ENCODE results near the gene SLC45A3. TPM values are rescaled to one million over a fixed set of nuclear protein-coding genes. Genes with fewer than 3 reads are reported as not detected.
"Not testable (repeated sequence)": the region's sequence is repeated elsewhere in the genome, so short reads cannot be mapped to it uniquely, and the experiment has no call there.

SLC45A3 gene
- total RNA-seq, 1 experiment from 2014 or later: 12.3 TPM

DNA sequence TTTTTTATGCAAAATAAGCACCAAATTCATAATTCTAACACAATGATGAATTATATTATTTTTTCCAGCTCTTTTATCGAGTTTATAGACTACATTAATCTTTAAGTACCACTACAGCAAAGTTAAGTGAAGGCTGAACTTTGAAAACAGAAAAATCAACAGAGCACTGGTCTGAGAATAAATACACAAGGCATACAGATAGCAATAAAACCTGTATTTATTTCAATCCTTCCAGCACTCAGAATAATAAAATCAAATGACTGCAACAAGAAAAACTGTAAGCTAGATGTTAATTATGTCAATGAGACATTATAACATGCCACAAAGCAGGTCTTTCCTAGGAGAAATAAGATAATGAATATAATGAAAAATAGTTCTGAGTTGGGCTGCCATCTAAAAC is 45.2 kb upstream of the SLC45A3 start:
- TF ChIP-seq EZH2phosphoT487 (IDR thresholded peaks at IDR 0.05; ENCODE audit: borderline replicate concordance) (no peak), YY1 (IDR thresholded peaks at IDR 0.05; ENCODE audit: extremely low read depth, insufficient replicate concordance, low read depth, low read length) (no peak), ZNF274 (IDR thresholded peaks at IDR 0.05; ENCODE audit: low read depth, low read length) (no peak), POLR2AphosphoS5 (IDR thresholded peaks at IDR 0.05; ENCODE audit: low read depth, low read length) (no peak), SP1 (IDR thresholded peaks at IDR 0.05; ENCODE audit: low read depth) (no peak), ZFX (IDR thresholded peaks at IDR 0.05) (no peak), ELF1 (IDR thresholded peaks at IDR 0.05; ENCODE audit: borderline replicate concordance, low read depth) (no peak), CBX3 (IDR thresholded peaks at IDR 0.05; ENCODE audit: low read depth) (no peak), TCF7L2 (IDR thresholded peaks at IDR 0.05; ENCODE audit: borderline replicate concordance, extremely low read depth, insufficient read depth, insufficient read length) (no peak)
- ChIA-PET RAD21 (ENCODE audit: low non-redundant PET in 1 of 2, low total read pairs in 2 of 2, uncharacterized antibody in 2 of 2, unreplicated experiment in 2 of 2) (no interaction called here), CTCF (interaction anchor here (1.1 to 2.7 kb wide), 2 partner anchors 12 to 14 kb away, joined by 4 to 10 read pairs; no protein-coding TSS in a partner anchor), POLR2A (no interaction called here)
- H3K4me2 ChIP-seq (ENCODE audit: low read length): no peak overlapping the region
- peaks cover 0 to 4% of the 10 kb centered on the region in 2 experiments; a peak in 1 of 4 replicates for H3K4me1 ChIP-seq (ENCODE audit: control insufficient read depth in 1 of 2, insufficient read depth in 2 of 2, low read length in 2 of 2)
- no peak overlapping the region for H3K4me3 ChIP-seq (replicated peaks in 1 of 2; ENCODE audit: low read depth in 1 of 2, low read length in 2 of 2)
- DNase-seq (ENCODE audit: low read depth, low spot score) (no peak), ATAC-seq (no peak)
- peaks cover 2% of the 10 kb centered on the region for H4K20me1 ChIP-seq (ENCODE audit: insufficient read depth)
- no peak overlapping the region for H2AFZ ChIP-seq (ENCODE audit: low read depth, low read length, poor library complexity, severe bottlenecking)
- intact Hi-C loops (cut with micrococcal nuclease): no loop called here
- H3K27ac ChIP-seq (ENCODE audit: low read depth, low read length): no peak overlapping the region
- H3K9me3 ChIP-seq (ENCODE audit: control insufficient read depth in 1 of 2, insufficient read depth in 1 of 2, low read depth in 1 of 2, low read length in 2 of 2): no peaks in the 10 kb centered on the region
- H3K9me2 ChIP-seq (ENCODE audit: insufficient read depth): no peaks in the 10 kb centered on the region
- no peak overlapping the region for H3K9ac ChIP-seq (ENCODE audit: low read length)
- H3K27me3 ChIP-seq (ENCODE audit: insufficient read depth, low read length): no peaks in the 10 kb centered on the region
- H3K79me2 ChIP-seq (ENCODE audit: insufficient read depth, low read length): peaks cover 75% of the 10 kb centered on the region
- peaks cover 19 to 43% of the 10 kb centered on the region in 2 experiments for H3K36me3 ChIP-seq (ENCODE audit: control insufficient read depth in 1 of 2, insufficient read depth in 2 of 2, low read length in 2 of 2)
- BruUV-seq (replicated peaks): no TSS peak

DNA sequence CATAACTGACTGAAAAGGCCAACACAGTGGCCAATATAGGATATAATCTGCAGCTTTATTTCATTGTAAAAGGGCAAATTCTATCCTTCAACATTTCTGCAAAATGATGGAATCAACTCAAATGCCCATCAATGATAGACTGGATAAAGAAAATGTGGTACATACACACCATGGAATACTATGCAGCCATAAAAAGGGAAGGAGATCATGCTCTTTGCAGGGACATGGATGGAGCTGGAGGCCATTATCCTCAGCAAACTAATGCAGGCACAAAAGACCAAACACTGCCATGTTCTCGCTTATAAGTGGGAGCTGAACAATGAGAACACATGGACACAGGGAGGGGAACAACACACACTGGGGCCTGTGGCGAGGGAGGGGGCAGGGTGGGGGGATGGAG is 40.4 kb upstream of the SLC45A3 start:
- DNase-seq (ENCODE audit: low read depth, low spot score); H2AFZ ChIP-seq (ENCODE audit: low read depth, low read length, poor library complexity, severe bottlenecking); H3K9me2 ChIP-seq (ENCODE audit: insufficient read depth); ATAC-seq; H3K4me3 ChIP-seq (replicated peaks in 1 of 2; ENCODE audit: low read depth in 1 of 2, low read length in 2 of 2); H3K9ac ChIP-seq (ENCODE audit: low read length); RAD21 ChIA-PET (ENCODE audit: low non-redundant PET in 1 of 2, low total read pairs in 2 of 2, uncharacterized antibody in 2 of 2, unreplicated experiment in 2 of 2); H3K27ac ChIP-seq (ENCODE audit: low read depth, low read length); H3K4me2 ChIP-seq (ENCODE audit: low read length); H3K9me3 ChIP-seq (ENCODE audit: control insufficient read depth in 1 of 2, insufficient read depth in 1 of 2, low read depth in 1 of 2, low read length in 2 of 2); BruUV-seq (replicated peaks); H3K4me1 ChIP-seq (ENCODE audit: control insufficient read depth in 1 of 2, insufficient read depth in 2 of 2, low read length in 2 of 2); H3K27me3 ChIP-seq (ENCODE audit: insufficient read depth, low read length); intact Hi-C loops (cut with micrococcal nuclease): not testable (repeated sequence)
- ChIA-PET CTCF (interaction anchor here (0.6 to 2.5 kb wide), 2 partner anchors 8 to 9 kb away, joined by 3 to 7 read pairs; no protein-coding TSS in a partner anchor), POLR2A (interaction anchor here (0.5 kb wide), 1 partner anchor 18 kb away, joined by 3 read pairs; no protein-coding TSS in a partner anchor)
- peaks cover 27% of the 10 kb centered on the region for H3K79me2 ChIP-seq (ENCODE audit: insufficient read depth, low read length)
- peaks cover 10% of the 10 kb centered on the region; the same call in 1 of the 2 replicates for H4K20me1 ChIP-seq (ENCODE audit: insufficient read depth)
- H3K36me3 ChIP-seq (ENCODE audit: control insufficient read depth in 1 of 2, insufficient read depth in 2 of 2, low read length in 2 of 2): peaks cover 53 to 62% of the 10 kb centered on the region in 2 experiments
